ENCODE measurements around the gene SNED1. TPM values are rescaled to one million over a fixed set of nuclear protein-coding genes. Genes with fewer than 3 reads are reported as not detected.

The SNED1 gene
- total RNA-seq, 2 donors from 2014 or later = 12.2 to 31.9 TPM

GRCh38 chr2:241105641-241106040 is 107.2 kb downstream of the SNED1 start:
- no peak for ATAC-seq

GRCh38 chr2:241107031-241107783 is 108.8 kb downstream of the SNED1 start:
- no peak for ATAC-seq
- DNase-seq = no peak
- intact Hi-C loops (cut with DNase I) = no loop called here

More at GRCh38 chr2:241105641-241106040, 107.2 kb downstream of the SNED1 start:
- DNase-seq = no peak
- intact Hi-C loops (cut with DNase I) = no loop called here

DNA sequence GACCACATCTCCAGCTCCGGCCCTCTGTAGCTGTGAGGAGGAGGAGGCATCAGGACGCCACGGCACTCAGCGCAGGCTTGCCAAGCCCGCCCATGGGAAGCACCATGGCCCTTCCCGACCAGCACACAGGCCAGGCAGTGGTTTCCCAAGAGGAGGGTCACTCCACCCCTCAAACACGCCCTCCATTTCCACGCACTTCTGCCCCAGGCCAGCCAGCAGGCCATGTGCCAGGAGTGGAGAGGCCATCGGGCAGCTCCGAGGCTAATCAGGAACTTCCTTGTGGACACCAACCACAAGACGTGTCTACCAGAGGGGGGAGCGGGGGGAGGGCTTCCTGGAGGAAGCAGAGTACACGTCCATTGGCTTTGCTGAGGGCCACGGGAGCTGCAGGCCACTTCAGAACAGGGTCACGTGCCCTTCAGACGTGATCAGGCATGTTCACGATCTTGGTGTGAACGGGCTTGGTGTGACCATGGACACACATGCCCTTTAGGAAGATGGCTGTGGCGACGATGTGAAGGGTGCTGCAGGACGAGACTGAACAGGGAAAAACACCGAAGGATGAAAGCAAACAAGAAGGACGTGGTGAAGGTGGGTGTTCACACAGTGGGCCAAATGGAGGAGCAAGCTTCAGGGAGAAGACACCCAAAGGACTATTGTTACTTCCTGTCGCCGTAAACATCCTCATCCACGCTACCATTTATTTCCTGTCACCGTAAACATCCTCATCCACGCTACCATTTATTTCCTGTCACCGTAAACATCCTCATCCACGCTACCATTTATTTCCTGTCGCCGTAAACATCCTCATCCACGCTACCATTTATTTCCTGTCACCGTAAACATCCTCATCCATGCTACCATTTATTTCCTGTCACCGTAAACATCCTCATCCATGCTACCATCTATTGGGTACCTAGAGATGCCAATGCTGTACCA is 110.1 kb downstream of the SNED1 start:
- no peak for ATAC-seq
- no peak for DNase-seq
- intact Hi-C loops (cut with DNase I) = no loop called here

DNA sequence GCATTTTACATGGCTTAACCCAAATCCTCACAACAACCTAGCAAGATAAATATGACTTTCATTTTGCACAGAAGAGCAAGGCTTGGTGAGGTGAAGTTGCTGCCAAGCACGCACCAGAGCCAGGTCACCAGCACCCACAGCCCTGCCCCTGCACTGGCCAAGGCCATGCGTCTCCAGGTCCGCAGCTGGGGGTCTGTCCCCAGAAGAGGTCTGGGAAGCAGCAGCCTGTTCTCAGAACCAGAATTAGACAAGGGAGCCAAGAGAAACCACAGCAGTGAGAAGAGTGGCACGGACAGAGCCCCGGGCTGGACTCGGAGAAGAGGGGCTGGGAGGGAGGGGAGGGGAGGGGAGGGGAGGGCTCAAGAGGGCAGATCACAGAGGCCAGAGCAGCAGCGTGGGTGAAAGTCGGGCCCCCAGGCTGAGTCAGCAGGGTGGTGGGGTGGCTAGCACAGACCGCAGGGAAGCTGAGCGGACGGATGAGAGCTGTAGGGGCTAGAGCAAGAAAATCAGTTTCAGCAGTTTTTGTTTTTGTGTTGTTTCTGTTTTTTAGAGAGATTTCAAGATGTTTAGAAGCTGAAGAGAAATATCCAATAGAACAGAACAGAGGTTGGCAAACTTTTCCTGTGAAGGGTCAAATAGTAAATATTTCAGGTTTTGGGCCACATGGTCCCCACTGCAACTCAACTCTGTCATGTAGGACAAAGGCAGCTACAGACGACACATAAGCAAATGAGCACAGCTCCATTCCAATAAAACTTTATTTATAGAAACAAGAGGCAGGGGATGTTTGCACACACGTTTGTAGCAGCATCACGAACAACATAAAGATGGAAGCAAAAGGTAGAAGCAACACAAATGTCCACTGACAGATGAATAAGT is 111.0 kb downstream of the SNED1 start:
- ATAC-seq (no peak), DNase-seq (no peak)
- intact Hi-C loops (cut with DNase I) = no loop called here

- intact Hi-C loops (cut with DNase I) = no loop called here
- no peak for ATAC-seq
- no peak for DNase-seq
These were observed 111.7 kb downstream of the SNED1 start for GRCh38 chr2:241110089-241110606.

- intact Hi-C loops (cut with DNase I) = no loop called here
- ATAC-seq = no peak
- DNase-seq = no peak
These were observed 112.4 kb downstream of the SNED1 start for GRCh38 chr2:241110607-241111439.

DNA sequence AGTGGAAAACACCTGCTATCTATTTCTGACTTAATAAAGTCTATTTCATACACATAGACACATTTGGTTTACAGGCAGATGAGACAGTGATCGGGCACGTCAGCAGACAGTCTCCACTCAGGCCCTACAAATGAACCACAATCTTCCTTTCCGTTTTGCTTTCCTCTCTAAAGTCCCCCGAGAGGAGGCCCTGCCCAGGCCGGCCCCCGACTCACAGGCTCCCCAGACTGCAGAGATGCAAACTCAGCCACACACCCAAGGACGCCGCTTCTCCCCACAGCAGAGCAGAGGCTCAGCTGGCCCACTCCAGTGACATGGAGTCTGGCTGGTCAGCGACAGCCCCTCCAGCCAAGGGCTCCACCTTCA is 113.0 kb downstream of the SNED1 start:
- ATAC-seq (no peak), DNase-seq (no peak)
- intact Hi-C loops (cut with DNase I) = no loop called here

GRCh38 chr2:241112046-241112445 is 113.6 kb downstream of the SNED1 start:
- DNase-seq = no peak
- intact Hi-C loops (cut with DNase I) = no loop called here

DNA sequence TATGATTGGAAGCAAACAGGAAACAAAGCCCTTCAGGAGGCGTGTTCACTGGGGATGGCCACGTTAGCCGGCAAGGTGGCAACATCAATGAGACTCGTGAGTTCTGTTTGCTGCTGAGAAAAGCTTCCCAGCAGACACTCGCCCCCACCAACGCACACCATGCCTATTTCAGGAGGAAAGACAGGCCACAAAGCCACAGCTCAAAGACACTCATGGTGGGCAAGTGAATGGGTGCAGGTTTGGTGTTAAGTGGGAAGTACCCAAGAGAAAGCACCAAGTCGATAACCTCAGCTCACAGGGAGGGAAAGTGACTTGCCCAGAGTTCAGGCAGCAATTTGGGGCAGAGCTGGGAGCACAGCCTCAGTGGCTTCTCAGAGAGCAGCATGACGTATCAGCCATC is 114.2 kb downstream of the SNED1 start:
- intact Hi-C loops (cut with DNase I) = no loop called here
- no peak for ATAC-seq
- DNase-seq = no peak

More at GRCh38 chr2:241112046-241112445, 113.6 kb downstream of the SNED1 start:
- no peak for ATAC-seq

- DNase-seq = no peak
- ATAC-seq = no peak
- intact Hi-C loops (cut with DNase I) = no loop called here
These were observed 116.4 kb downstream of the SNED1 start for GRCh38 chr2:241114836-241115235.

GRCh38 chr2:241115361-241115760 is 116.9 kb downstream of the SNED1 start:
- intact Hi-C loops (cut with DNase I) = no loop called here
- DNase-seq = no peak
- ATAC-seq = no peak

DNA sequence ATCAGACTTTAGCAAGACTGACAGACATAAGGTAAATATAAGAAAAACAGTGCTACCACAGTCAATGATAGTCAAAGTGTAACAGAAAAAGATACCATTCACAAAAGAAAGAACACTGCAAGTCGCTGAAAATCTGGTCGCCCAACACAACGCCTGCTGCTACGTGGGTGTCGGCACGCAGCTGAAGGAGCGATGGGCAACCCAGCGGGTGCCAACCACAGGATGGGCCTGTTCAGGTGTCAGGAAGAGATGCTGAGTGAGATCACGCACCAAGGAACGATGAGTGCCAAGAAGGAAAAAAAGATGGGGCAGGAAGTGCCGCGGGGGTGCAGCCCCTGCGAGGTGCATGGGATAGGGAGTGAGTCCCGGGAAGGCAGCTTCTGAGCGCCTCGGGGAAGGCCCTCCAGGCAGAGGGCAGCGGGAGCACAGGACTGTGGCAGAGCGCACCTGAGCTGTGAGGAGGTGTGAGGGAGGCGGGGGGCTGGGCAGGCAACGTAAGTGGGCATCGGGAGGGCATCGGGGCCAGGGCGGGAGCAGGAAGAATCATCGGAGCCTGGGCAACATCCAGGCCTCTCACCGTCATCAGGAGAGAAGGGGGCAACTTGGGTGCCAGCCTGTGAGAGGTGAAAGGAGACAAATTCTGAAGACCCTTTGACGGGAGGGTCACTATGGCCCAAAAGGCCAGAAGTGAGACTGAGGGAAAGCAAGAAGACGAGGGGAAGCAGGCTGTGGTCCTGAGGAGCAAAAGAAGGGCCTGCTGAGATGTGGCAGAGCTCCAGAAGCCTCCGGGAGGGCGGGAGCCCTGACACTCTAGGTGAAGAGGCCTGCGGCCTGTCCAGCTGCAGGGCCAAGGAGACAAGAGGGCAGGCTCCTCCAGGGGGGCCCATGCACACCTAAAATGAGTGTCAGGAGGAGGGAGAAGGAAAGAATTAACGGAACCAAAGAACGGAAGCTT is 118.5 kb downstream of the SNED1 start:
- DNase-seq (no peak), ATAC-seq (no peak)
- intact Hi-C loops (cut with DNase I) = no loop called here

- intact Hi-C loops (cut with DNase I) = no loop called here
- ATAC-seq (no peak), DNase-seq (no peak)
These were observed 120.5 kb downstream of the SNED1 start for GRCh38 chr2:241118737-241119505.

DNA sequence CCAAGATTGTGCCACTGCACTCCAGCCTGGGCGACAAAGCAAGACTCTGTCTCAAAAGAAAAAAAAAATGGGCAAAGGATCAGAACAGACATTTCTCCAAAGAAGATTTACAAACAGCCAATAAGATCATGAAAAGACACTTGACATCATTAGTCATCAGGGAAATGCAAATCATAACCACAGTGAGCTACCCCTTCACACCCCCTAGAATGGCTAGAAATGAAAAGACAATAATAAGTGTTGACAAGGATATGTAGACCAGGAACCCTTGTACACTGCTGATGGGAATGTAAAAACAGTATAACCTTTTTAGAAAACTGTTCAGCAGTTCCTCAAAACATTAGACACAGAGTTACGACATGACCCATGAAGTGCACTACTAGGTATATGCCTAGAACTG is 122.0 kb downstream of the SNED1 start:
- intact Hi-C loops (cut with DNase I) = no loop called here
- ATAC-seq (no peak), DNase-seq (no peak)

GRCh38 chr2:241121008-241121407 is 122.6 kb downstream of the SNED1 start:
- DNase-seq (no peak), ATAC-seq (no peak)
- intact Hi-C loops (cut with DNase I) = no loop called here

- intact Hi-C loops (cut with DNase I) = no loop called here
- ATAC-seq = no peak
- no peak for DNase-seq
These were observed 124.1 kb downstream of the SNED1 start for GRCh38 chr2:241122376-241123002.
